GM10266 (cell line): ENCODE data around the gene RRP1B.

ENCODE experiments used
- DNase-seq: peaks from one replicate; pipeline ENCODE4 v3.0.0; 2012; ENCODE audit errors: extremely low spot score
- TF ChIP-seq, protein P1 (sequence below): IDR thresholded peaks from 2 replicates; pipeline ENCODE4 v1.5.1; 2012; ENCODE audit warnings: mild to moderate bottlenecking, low read depth; ENCODE audit not compliant: control insufficient read depth, insufficient read depth; ENCODE audit errors: missing control alignments

RRP1B gene

DNA sequence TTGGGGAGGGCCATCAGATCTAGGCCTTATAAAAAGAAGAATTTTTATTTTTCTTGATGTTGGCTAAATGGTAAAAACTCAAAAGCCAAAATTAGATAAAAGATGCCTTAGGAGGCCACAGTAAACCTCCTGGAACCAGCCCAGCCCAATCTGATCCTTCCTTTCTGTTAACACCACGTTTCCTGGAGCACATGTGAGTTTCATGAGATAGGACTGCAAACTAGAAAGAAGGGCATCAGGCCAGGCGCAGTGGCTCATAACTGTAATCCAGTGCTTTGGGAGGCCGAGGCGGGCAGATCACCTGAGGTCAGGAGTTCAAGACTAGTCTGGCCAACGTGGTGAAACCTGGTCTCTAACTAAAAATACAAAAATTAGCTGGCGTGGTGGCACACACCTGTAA is 6.7 kb upstream of the RRP1B start:
- no peak for DNase-seq
- TF ChIP-seq, protein P1, sequence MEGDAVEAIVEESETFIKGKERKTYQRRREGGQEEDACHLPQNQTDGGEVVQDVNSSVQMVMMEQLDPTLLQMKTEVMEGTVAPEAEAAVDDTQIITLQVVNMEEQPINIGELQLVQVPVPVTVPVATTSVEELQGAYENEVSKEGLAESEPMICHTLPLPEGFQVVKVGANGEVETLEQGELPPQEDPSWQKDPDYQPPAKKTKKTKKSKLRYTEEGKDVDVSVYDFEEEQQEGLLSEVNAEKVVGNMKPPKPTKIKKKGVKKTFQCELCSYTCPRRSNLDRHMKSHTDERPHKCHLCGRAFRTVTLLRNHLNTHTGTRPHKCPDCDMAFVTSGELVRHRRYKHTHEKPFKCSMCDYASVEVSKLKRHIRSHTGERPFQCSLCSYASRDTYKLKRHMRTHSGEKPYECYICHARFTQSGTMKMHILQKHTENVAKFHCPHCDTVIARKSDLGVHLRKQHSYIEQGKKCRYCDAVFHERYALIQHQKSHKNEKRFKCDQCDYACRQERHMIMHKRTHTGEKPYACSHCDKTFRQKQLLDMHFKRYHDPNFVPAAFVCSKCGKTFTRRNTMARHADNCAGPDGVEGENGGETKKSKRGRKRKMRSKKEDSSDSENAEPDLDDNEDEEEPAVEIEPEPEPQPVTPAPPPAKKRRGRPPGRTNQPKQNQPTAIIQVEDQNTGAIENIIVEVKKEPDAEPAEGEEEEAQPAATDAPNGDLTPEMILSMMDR = no peak

DNA sequence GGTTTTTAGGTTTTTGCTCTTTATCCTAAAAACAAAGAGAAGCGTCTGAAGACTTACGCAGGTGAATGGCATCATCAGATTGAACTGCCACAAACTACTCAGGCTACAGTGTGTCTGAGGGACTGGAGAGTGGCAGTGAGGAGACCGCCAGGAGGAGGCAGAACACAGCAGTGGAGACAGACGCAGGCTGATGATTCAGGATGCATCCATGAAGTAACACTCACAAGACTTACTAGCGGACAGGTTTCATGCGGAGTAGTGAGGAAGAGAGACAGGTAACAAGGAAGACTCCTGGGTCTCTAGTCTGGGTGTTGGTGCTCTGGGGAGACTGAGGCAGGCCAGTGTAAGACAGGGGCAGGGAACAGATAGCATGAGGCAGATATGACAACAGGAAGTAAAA is 5.7 kb upstream of the RRP1B start:
- TF ChIP-seq, protein P1 = no peak
- DNase-seq = no peak

DNA sequence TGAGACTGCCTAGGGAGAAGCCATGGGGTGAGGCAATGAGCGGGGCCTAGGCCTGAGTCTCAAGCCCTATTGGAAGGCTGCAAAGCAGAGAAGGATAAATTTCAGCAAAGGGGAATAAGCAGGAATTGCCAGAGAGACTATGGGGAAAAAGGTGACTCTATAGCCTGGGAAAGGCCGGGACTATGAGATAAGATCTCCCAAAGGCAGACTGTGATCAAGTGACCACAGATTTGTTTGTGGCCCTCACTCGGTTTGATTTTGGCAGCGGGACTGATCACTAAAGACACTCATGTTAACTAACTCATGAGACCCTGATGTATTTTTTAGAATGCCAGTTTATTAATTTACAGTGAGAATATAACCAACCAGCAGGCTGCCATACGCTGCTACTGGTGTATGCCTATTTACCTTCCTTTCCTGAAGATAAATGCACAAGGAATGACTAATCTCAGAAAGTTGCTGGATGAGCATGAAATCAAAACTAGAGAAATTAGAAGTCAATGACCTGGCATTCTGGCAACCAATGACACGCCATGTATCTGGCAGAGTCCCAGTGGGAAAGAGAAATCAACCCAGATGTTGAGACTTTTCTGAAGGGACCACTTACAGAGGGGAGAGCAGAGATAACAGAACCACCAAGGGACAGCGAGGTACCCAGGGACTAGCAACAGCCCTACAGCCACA is 4.4 kb upstream of the RRP1B start:
- TF ChIP-seq, protein P1 = no peak
- no peak for DNase-seq

DNA sequence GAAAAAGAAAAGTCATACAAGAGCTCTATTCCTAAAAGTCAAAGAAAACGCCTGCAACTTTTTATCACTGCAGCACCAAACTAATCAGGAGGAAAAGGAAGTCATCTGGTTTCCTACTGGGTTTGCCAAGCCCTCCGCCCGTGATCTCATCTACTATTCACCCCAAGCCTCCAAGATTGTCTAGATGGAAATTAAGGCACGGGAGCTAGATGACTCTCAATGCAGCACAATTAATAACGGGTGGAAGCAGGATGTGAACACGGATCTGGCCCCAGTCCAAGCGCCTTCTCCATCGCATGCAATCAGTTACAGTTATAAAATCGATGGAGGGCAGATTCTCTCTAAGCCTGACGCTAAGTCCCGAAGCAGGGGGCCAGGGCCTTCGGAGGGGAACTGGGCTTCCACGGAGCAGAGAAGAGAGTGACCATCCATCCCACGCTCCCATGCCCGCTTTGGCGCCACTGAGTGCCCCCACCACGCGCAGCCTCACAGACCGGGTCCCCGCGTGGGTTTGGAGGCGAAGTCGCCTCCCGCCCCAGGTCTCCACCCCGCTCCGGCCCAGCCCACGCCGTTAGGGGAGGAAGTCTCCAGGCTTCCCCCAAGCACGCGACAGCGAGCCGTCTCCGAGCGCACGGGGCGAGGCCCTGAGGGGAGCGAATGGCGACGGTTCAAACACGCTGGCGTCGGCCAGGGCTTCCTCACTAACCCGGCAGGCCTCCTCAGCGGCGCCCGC is 1.8 kb upstream of the RRP1B start:
- TF ChIP-seq, protein P1 = no peak
- no peak for DNase-seq

DNA sequence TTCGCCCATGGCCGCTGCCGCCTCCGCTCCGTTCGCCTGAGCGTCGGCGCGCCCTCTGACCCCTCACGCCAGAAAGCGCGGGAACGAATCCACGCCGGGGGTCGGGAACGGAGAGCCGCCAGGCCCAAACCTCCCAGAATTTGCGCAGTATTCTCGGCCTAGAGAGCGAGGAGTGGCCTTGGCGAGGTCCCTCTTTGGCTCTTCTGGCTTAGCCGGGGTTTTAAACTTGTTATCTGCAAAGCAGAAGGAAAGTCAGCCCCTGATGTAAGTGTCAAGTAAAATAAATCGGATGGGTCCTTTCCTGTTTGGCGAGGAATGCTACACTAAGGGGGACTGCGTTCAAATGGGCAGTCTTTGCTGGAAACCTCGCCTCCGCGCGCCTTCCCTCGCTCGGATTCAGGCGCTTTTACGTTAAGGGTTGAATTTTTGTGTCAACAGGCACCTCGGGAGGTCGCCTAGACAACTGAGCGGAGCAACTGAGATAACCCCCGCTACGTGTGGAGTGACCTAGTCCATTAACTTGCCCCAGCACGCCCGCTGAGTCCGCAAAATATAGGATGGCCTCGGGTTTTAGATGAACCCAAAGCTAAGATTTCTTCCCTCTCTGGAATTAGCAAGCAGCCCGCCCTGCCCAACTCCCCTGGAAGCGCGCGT is 1.1 kb upstream of the RRP1B start:
- TF ChIP-seq, protein P1 = no peak

DNA sequence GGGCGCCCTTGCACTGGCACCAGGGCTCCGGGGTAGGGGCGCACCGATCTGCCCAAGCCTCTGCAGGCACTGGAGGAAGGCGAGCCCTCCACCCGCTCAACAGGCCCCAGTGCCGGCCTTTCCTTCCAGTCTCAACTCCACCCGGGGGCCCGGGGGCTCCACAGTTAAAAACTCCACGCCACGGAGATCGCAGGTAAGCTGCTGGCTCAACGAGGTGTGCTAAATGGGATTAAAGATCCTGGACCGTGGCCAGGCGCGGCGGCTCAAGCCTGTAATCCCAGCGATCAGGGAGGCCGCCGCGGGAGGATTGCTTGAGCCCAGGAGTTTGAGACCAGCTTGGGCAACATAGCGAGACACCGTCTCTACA is 608 bp upstream of the RRP1B start:
- TF ChIP-seq, protein P1 = no peak
- DNase-seq = no peak

More for the DNA sequence above, 1.1 kb upstream of the RRP1B start:
- no peak for DNase-seq

DNA sequence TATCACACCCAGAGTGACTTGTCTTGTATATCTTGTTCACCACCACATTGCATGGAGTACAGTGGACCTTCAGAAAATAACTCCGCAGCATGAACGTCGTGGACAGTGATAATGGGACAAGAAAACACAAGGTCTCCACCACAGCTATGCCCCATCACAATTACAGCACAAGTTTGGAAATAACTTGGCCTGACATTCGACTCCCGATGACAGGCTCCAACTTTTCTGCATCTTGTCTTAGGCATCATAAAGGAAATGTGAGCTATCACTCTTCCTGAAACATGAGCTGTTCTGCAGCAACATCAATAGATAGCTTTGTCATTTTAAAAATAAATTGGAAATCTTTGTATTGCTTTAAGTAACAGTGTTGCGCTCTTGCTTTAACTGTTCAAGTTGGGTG is 2.9 kb downstream of the RRP1B start:
- TF ChIP-seq, protein P1 = no peak
- no peak for DNase-seq
